KMS-11 (cell line): ENCODE data around the gene SEPSECS.
A peak's percentile ranks its signal among the peaks of the same experiment; 100 is the strongest.

Experiments used
- H2AFZ ChIP-seq: fragments of 200-600 bp; sonication (generic); 2 replicates; pipeline ENCODE4 v1.6.1; 2016; ENCODE audit warnings: antibody characterized with exemption, mixed run types, low read depth
- H3K27ac ChIP-seq: fragments of 200-600 bp; sonication (generic); 2 replicates; pipeline ENCODE4 v1.6.1; 2016; ENCODE audit warnings: mild to moderate bottlenecking, mixed run types
- H3K27me3 ChIP-seq: fragments of 200-600 bp; sonication (generic); 2 replicates; pipeline ENCODE4 v1.6.1; 2017; ENCODE audit warnings: mild to moderate bottlenecking, low read depth, mixed run types, moderate library complexity; ENCODE audit not compliant: insufficient read depth
- H3K36me3 ChIP-seq: fragments of 200-600 bp; sonication (generic); 2 replicates; pipeline ENCODE4 v1.6.1; 2017; ENCODE audit warnings: mild to moderate bottlenecking, mixed run types; ENCODE audit not compliant: insufficient read depth
- H3K4me1 ChIP-seq: fragments of 200-600 bp; sonication (generic); 2 replicates; pipeline ENCODE4 v1.6.1; 2016; ENCODE audit warnings: mild to moderate bottlenecking, low read depth, mixed run types; ENCODE audit not compliant: poor library complexity, severe bottlenecking
- H3K4me2 ChIP-seq: fragments of 200-600 bp; sonication (generic); 2 replicates; pipeline ENCODE4 v1.7.0; 2016; ENCODE audit warnings: mild to moderate bottlenecking, mixed run types
- H3K4me3 ChIP-seq: fragments of 200-600 bp; sonication (generic); IDR thresholded peaks from 2 replicates; pipeline ENCODE4 v1.6.1; 2017; ENCODE audit warnings: low read depth, low read length, mixed read lengths; ENCODE audit not compliant: insufficient read depth
- H3K79me2 ChIP-seq: fragments of 200-600 bp; sonication (generic); 2 replicates; pipeline ENCODE4 v1.6.1; 2016; ENCODE audit warnings: low read depth, mixed run types; ENCODE audit not compliant: insufficient read depth
- H3K9ac ChIP-seq: fragments of 200-600 bp; sonication (generic); 2 replicates; pipeline ENCODE4 v1.6.1; 2016; ENCODE audit warnings: mild to moderate bottlenecking, mixed run types
- H4K20me1 ChIP-seq: fragments of 200-600 bp; sonication (generic); 2 replicates; pipeline ENCODE4 v1.6.1; 2016; ENCODE audit warnings: mild to moderate bottlenecking, mixed run types; ENCODE audit not compliant: insufficient read depth
- TF ChIP-seq, protein P1 (sequence below): fragments of 200-600 bp; sonication (generic); conservative IDR thresholded peaks from 2 replicates; pipeline ENCODE4 v1.6.1; 2017; ENCODE audit warnings: low read depth, mild to moderate bottlenecking, antibody characterized with exemption, low read length, moderate library complexity, mixed read lengths

SEPSECS gene

DNA sequence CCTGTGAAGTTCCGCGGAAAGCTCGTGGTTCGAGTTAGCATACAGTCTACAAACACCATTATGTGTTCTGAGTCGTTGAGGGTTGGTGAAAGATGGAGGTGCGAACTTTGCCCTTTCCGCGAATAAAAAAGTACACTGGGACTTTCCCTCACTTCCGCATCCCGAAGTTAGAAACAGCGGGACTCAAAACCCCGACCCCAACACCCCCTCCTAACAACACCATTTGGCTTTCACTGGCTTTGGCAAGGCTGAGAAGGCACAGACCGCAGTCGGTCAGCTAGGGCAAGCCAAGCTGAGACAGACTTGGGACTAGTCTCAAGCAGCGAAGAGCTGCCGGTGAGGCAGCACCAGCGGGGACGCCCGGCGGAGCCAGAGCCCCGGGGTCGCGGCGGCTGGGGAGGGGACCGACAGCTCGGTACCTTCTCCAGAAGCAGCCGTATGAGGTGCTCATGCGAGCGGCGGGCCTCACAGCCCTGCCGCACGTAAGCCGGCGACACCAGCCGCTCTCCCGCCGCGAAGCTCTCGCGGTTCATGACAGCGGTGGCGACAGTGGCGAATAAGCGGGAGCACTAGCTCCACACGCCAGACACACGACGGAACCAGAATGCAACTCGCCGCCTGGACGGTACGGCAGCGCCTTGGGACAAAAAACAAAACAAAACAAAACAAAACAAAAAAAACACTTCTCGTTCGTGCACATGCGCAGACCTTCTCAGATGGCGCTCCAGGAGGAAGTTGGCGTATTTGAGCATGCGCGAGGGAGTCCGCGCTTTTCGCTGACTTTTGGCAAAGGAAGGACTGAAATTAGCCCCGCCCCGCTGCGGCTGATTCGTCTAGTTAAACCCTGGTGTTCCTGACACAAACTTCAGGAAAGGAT is at the start of gene SEPSECS:
Gene SEPSECS, minus strand, starts transcription at position 613 of the 877 bp plus-strand sequence. Its CDS starts 80 bp downstream, at position 533.
- H2AFZ ChIP-seq = peak within 1 kb of the TSS; percentile 79
- peaks cover 18% of the 10 kb centered on the region for H3K4me1 ChIP-seq

DNA sequence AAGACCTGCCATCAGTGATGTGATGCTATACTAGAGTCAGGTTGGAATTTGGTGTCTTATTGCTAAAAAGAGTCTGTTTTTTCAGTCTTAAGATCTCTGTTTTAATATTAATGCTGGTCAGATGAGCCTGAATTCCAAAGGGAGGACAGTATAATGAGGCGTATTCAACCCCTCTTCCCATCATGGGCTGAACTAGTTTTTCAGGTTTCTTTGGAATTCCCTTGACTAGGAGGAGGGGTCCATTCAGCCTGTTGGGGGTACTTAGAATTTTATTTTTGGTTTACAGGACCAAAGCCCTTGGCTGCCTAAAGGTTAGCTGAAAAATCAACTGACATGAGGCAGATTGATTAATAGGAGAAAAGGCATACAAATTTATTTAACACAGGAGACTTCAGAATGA is 49.5 kb upstream of the SEPSECS start:
- Histone ChIP-seq H3K4me2 (no peak overlapping the region), H4K20me1 (no peaks in the 10 kb centered on the region), H3K9ac (no peak overlapping the region), H3K36me3 (no peaks in the 10 kb centered on the region), H2AFZ (no peak overlapping the region), H3K27ac (no peak overlapping the region), H3K4me3 (no peak overlapping the region), H3K4me1 (no peaks in the 10 kb centered on the region), H3K27me3 (no peaks in the 10 kb centered on the region), H3K79me2 (no peaks in the 10 kb centered on the region)
- TF ChIP-seq, protein P1, sequence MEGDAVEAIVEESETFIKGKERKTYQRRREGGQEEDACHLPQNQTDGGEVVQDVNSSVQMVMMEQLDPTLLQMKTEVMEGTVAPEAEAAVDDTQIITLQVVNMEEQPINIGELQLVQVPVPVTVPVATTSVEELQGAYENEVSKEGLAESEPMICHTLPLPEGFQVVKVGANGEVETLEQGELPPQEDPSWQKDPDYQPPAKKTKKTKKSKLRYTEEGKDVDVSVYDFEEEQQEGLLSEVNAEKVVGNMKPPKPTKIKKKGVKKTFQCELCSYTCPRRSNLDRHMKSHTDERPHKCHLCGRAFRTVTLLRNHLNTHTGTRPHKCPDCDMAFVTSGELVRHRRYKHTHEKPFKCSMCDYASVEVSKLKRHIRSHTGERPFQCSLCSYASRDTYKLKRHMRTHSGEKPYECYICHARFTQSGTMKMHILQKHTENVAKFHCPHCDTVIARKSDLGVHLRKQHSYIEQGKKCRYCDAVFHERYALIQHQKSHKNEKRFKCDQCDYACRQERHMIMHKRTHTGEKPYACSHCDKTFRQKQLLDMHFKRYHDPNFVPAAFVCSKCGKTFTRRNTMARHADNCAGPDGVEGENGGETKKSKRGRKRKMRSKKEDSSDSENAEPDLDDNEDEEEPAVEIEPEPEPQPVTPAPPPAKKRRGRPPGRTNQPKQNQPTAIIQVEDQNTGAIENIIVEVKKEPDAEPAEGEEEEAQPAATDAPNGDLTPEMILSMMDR = no peak

More for the DNA sequence above, at the start of gene SEPSECS:
- no peaks in the 10 kb centered on the region for H4K20me1 ChIP-seq
- H3K36me3 ChIP-seq = no peaks in the 10 kb centered on the region
- peak within 1 kb of the TSS; percentile 86 for H3K4me2 ChIP-seq
- H3K79me2 ChIP-seq = no peaks in the 10 kb centered on the region
- TF ChIP-seq, protein P1 = no peak
- peak within 1 kb of the TSS; percentile 86 for H3K27ac ChIP-seq
- no peak within 1 kb of the TSS for H3K4me3 ChIP-seq
- no peaks in the 10 kb centered on the region for H3K27me3 ChIP-seq
- peak within 1 kb of the TSS; percentile 81 for H3K9ac ChIP-seq

DNA sequence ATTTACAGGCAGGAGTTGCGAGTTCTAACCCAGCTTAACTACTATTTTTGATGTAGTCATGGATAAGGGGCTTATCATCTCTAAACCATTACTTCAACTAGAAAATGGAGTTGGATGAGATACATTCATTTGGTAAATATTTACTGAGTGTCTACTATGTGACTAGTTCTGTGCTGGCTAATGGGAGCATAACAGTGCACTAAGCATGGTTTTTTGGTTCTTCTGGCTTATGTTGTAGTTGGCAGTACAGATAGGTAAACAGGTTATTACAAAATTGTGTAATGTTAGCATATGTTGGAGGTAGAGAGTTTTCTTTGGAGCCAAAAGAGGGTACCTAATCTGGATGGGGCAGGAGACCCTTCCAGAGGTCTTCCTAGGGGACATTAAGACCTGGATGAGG is 47.7 kb upstream of the SEPSECS start:
- no peaks in the 10 kb centered on the region for H3K79me2 ChIP-seq
- H3K27ac ChIP-seq = no peak overlapping the region
- H3K4me2 ChIP-seq = no peak overlapping the region
- no peak overlapping the region for H2AFZ ChIP-seq
- TF ChIP-seq, protein P1 = no peak
- H4K20me1 ChIP-seq = no peaks in the 10 kb centered on the region
- no peaks in the 10 kb centered on the region for H3K4me1 ChIP-seq
- no peak overlapping the region for H3K4me3 ChIP-seq
- no peaks in the 10 kb centered on the region for H3K27me3 ChIP-seq
- no peak overlapping the region for H3K9ac ChIP-seq
- no peaks in the 10 kb centered on the region for H3K36me3 ChIP-seq

DNA sequence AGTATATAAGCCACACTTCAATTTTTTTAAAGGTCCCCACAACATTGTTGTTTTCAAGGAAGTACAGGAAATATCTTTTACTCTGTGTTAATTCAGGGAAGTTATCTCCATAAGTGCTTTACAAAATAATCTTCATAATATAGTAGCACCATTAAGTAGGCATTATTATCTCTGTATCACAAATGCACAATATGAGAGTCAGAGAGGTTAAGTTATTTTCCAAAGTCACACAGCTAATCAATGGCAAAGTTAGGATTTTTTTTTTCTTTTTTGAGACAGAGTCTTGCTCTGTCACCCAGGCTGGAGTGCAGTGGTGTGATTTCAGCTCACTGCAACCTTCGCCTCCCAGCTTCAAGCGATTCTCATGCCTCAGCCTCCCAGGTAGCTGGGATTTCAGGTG is 38.5 kb upstream of the SEPSECS start:
- H3K27me3 ChIP-seq = no peaks in the 10 kb centered on the region
- no peak overlapping the region for H3K4me3 ChIP-seq
- no peaks in the 10 kb centered on the region for H3K4me1 ChIP-seq
- H2AFZ ChIP-seq = no peak overlapping the region
- H3K9ac ChIP-seq = no peak overlapping the region
- H3K36me3 ChIP-seq = no peaks in the 10 kb centered on the region
- H3K4me2 ChIP-seq = no peak overlapping the region
- H3K27ac ChIP-seq = no peak overlapping the region
- H4K20me1 ChIP-seq = no peaks in the 10 kb centered on the region
- TF ChIP-seq, protein P1 = no peak
- H3K79me2 ChIP-seq = no peaks in the 10 kb centered on the region
